ENCODE data around the gene MINDY3.
A peak's percentile ranks its signal among the peaks of the same experiment; 100 is the strongest.
"Not testable (repeated sequence)": the region's sequence is repeated elsewhere in the genome, so short reads cannot be mapped to it uniquely, and the experiment has no call there.

The MINDY3 gene

DNA sequence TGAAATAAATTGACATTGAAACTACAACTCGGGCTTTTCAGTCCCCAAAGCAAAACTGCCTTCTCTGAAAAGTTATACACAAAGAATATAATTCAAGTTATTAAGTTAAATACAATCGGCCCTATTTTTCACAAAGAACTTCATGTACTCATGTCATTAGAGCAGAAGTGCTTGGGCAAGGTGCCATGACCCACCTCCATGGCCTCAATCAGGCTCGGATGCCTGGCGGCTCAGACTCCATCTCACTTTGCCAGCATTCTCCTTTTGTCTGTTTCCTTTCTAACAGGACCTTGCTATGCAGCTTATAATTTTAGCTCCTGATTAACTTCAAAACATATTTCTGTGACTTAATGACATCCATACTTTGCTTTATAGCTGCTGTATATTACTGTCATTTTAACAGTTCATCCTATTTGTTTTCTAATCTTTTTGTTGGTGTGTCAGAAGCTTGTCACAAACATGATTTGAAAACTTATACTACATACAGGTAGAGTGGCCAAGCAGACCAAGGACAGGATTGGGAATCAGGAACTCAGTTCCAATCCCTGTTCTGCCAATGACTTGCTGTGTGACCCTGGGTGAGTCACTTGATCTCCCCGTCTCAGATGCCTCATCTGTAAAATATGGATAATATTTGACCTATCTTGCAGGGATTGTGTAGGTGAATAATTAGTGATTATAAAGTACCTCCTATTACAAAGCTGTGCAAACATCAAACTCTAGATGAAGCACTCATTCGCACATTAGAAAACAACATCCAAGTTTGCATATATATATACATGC lies 79.8 kb downstream of the MINDY3 start:
- peak; percentile 47 for DNase-seq (ENCODE audit: low spot score)

DNA sequence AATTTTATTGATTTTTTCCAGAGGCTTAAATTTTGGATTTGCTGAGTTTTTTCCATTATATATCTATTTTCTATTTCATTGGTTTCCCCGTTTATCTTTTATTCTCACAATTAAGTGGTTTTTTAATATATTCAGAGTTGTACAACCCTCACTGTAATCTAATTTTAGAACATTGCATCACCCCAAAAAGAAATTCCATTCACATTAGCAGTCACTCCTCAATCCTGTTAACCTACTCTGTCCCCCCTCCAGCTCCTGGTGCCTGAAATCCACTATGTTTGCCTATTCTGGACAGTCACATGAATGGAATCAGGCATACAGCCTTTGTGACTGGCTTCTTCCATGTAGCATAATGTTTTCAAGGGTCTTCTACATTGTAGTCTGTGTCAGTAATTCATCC lies 84.8 kb downstream of the MINDY3 start:
- DNase-seq (ENCODE audit: low spot score) = peak; percentile 59

DNA sequence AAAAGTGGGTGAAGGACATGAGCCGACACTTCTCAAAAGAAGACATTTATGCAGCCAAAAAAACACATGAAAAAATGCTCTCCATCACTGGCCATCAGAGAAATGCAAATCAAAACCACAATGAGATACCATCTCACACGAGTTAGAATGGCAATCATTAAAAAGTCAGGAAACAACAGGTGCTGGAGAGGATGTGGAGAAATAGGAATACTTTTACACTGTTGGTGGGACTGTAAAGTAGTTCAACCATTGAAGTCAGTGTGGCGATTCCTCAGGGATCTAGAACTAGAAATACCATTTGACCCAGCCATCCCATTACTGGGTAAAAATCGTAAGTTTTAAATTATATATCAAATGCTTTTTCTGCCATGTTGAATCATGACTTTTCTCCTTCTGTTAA lies 85.8 kb downstream of the MINDY3 start:
- DNase-seq (ENCODE audit: low spot score) = not testable (repeated sequence)

- DNase-seq (ENCODE audit: low spot score) = no peak
Observed at GRCh38 chr10:15764892-15765454, 95.3 kb downstream of the MINDY3 start.

DNA sequence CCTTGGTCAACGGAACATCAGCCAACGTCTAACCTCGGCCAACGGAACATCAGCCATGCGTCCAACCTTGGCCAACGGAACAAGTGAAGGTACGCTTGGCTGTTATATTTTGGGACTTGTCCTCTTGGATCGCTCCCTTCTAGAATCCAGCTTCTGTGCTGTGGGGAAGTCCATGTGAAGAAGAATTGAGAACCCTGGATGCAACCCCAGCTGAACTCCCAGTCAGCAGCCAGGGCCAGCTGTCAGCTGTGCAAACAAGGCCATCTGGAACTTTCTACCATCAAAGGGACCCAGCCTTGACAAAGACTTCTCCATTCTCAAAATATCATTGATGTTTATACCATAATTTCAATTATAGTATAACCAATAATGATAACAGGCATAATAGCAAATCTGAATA lies 97.3 kb downstream of the MINDY3 start:
- no peak for DNase-seq (ENCODE audit: low spot score)

GRCh38 chr10:15762239-15762638 lies 98.1 kb downstream of the MINDY3 start:
- not testable (repeated sequence) for DNase-seq (ENCODE audit: low spot score)

DNA sequence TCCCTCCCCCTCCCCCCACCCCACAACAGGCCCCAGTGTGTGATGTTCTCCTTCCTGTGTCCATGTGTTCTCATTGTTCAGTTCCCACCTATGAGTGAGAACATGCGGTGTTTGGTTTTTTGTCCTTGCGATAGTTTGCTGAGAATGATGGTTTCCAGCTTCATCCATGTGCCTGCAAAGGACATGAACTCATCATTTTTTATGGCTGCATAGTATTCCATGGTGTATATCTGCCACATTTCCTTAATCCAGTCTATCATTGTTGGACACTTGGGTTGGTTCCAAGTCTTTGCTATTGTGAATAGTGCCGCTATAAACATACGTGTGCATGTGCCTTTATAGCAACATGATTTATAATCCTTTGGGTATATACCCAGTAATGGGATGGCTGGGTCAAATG lies 99.1 kb downstream of the MINDY3 start:
- DNase-seq (ENCODE audit: low spot score) = not testable (repeated sequence)

- DNase-seq (ENCODE audit: low spot score) = no peak
Observed at GRCh38 chr10:15760681-15761080, 99.6 kb downstream of the MINDY3 start.

GRCh38 chr10:15759265-15759664 lies 101.0 kb downstream of the MINDY3 start:
- DNase-seq (ENCODE audit: low spot score) = no peak

- DNase-seq (ENCODE audit: low spot score) = no peak
Observed at GRCh38 chr10:15758618-15759017, 101.7 kb downstream of the MINDY3 start.

DNA sequence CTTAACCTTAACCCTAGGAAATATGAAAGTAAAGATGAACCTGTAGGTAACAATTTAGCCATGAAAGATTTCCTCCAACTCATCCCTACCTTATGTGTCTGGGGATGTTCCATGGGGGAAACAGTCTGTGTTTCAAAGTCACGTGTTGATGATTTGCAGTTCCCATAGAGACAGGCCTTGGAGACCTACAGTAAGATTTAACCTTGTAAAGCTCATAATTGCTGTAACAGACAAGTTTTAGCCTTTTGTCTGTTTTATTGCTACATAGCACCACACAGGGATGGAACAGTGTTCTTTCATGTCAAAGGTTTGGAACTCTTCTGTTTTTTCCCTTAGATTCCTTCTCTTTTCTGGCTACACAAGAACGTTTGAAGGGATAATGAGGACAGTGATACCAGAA lies 105.4 kb downstream of the MINDY3 start:
- no peak for DNase-seq (ENCODE audit: low spot score)

DNA sequence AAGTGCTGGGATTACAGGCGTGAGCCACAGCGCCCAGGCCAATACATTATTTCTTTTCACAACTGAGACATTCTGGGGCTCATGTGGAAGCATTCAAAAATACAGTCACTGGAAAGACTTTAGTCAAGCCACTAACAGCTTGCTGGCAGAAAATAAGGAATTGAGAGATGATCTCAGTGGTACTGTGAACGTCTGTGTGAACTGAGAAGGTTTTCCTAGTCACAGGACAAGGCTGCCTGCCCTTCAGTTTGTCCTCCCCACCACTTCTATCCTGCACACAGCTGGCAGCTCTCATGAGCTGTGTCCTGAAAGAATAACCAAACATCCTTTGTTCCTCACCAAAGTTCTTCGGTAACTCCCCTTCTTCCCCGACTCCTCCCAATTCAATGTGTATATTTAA lies 109.3 kb downstream of the MINDY3 start:
- DNase-seq (ENCODE audit: low spot score) = no peak

- no peak for DNase-seq (ENCODE audit: low spot score)
Observed at GRCh38 chr10:15748126-15748525, 112.2 kb downstream of the MINDY3 start.

GRCh38 chr10:15747632-15748031 lies 112.7 kb downstream of the MINDY3 start:
- no peak for DNase-seq (ENCODE audit: low spot score)

GRCh38 chr10:15745751-15746150 lies 114.6 kb downstream of the MINDY3 start:
- no peak for DNase-seq (ENCODE audit: low spot score)

GRCh38 chr10:15744217-15744865 lies 116.0 kb downstream of the MINDY3 start:
- peak; percentile 49 for DNase-seq (ENCODE audit: low spot score)

DNA sequence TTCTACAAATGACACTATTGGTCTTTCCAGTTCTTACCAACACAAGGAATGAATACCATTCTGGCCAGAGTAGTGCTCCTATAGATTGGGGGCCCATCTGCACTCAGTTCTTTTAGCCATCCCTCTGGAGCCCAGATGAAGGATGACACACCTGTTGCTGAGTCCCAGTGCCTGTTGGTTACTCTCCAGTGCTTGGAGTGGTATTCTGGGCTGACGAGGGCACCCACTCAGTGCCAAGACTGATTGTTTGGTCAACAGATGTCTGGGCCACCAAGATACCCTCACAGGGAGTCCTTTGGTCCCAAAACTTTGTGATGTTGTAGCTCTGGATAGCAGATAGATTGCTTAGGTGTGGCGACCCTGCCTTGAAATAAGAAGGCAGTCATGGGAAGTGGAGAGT lies 116.9 kb downstream of the MINDY3 start:
- no peak for DNase-seq (ENCODE audit: low spot score)

DNA sequence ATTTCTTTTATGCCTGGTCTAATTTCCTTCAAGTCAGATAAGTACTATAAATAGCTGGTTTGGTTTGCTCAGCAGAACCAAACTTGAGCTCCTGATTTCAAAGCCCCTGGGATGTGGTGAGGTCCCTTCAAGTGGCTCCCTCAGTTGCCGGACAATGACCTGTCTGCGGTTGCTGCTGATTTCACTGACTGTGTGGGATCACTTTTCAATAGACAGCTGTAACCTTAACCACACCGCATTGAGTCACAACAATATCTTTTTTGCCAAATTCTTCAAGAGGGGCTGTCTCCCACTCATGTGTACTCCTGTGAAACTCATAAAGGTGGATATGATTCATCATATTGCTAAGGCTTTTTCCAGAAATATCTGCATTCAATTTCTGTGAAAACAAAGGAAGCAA lies 117.5 kb downstream of the MINDY3 start:
- no peak for DNase-seq (ENCODE audit: low spot score)

- no peak for DNase-seq (ENCODE audit: low spot score)
Observed at GRCh38 chr10:15742102-15742501, 118.2 kb downstream of the MINDY3 start.

GRCh38 chr10:15741581-15741980 lies 118.7 kb downstream of the MINDY3 start:
- no peak for DNase-seq (ENCODE audit: low spot score)

DNA sequence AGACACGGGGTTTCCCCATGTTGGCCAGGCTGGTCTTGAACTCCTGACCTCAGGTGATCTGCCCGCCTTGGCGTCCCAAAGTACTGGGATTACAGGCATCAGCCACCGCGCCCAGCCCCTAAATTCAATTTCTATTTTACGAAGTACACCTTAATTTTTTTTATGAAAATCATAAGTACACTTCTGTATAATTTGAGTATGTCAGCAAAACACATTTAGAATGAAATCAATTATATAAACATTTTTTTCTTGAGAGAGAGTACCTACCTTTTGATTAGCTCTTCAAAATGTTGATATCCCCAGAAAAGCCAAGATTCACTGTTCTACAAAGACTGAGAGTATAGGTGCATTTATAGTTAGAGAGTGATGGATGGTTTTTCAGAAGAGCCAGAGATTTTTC lies 120.0 kb downstream of the MINDY3 start:
- DNase-seq (ENCODE audit: low spot score) = no peak

- no peak for DNase-seq (ENCODE audit: low spot score)
Observed at GRCh38 chr10:15739254-15739970, 120.9 kb downstream of the MINDY3 start.

Measured in kidney tubule cell (primary cell).